GM21423 (cell line): ENCODE data around the gene SIPA1L2.

Experiments
- ATAC-seq: cut with Tn5 transposase; IDR thresholded peaks from one replicate; pipeline ENCODE4 v1.9.1; 2021; ENCODE audit warnings: mild to moderate bottlenecking, moderate library complexity; ENCODE audit not compliant: unreplicated experiment

The SIPA1L2 gene

DNA sequence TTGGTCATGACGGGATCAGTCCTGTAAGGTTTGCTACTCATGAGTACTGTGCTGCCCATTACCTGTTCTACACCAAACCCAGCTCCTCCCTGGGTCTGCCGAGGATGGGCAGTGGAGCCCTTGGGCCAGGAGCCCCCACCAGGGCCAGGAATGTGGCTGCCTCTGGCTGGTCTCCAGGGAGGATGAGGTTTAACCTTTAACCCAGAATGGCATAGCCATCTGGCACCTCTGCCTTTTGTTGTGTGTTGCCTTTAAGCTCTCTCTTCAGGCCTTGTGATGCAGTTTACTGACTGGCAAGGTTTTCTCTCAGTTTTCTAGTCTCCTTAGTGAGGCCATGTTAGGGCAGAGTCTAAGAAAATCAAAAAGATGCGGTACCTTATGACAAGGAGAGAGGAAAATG is 38.6 kb downstream of the SIPA1L2 start:
- ATAC-seq, result no peak

- peak; percentile 76 for ATAC-seq
Measured at GRCh38 chr1:232590744-232591082, 39.2 kb downstream of the SIPA1L2 start.

DNA sequence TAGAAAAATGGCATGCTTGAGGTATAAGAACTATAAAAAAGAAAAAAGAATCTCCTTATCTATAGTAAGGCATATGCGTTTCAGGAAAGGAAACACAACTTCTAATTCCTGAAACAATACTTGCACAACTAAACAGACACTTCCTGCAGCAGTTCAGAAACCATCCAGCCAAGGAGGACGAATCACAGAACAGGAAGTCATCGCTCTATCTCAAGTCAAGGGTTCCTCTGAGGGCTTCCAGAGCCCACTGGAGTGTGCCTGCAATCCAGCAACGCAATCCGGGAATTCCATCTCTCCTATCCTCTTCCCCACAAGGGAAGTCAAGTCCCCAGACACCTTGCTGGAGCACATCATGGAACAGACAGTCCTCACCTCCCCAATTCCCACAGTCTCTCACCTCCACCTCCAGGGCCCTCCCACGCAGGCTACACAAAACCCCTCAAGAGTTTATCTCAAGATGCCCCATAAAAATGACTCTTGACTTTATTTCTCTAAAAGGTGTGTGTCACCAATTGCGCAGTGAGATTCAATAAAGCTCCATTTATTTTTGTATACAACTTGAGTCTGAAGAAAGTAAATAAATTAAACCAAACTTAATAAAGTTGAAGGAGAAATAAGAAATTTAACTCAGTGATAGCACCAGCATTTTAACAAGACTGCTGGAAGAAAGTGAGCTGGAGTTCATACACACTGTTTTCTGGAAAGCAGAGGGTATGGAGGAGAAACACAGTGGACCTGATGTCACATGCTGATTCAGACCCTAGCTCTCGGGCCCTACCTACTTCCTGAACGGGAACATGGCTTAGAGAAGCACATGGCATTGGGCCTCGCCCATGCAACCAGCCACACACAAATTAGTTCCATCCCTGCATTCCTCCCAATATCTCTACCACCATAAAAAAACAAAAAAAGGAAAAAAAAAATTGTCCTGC is 39.9 kb downstream of the SIPA1L2 start:
- ATAC-seq, result peak; percentile 30

DNA sequence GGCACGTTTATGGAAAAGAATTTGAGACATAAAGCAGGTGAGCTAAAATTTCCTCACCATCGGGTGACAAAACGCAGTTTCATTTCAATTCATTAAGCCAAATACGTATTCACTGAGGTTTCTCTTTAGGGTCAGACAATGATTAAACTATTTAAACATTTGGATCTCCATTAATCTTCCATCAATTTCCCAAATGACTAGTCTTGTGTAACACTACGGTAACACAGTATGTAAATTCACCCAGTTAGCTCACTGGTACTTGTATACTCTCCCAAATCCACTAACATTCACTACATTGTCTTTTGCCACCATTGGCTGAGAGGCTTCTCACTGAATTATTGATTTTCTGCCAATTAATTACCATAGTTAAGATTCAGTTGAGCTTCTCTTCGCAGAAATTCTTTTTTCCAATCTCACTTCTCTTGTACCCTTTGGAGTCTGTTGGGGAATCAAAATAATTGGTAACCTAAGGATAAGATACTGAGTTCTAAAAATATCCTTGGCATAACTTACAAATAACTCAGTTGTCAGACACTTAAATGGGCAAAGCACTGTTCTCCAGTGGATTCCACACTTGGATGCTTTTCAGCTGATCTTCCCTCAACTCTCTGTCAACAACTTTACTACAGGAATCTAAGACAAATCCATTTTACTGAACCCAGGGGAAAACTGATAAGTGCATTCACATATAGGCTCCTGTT is 40.7 kb downstream of the SIPA1L2 start:
- no peak for ATAC-seq

DNA sequence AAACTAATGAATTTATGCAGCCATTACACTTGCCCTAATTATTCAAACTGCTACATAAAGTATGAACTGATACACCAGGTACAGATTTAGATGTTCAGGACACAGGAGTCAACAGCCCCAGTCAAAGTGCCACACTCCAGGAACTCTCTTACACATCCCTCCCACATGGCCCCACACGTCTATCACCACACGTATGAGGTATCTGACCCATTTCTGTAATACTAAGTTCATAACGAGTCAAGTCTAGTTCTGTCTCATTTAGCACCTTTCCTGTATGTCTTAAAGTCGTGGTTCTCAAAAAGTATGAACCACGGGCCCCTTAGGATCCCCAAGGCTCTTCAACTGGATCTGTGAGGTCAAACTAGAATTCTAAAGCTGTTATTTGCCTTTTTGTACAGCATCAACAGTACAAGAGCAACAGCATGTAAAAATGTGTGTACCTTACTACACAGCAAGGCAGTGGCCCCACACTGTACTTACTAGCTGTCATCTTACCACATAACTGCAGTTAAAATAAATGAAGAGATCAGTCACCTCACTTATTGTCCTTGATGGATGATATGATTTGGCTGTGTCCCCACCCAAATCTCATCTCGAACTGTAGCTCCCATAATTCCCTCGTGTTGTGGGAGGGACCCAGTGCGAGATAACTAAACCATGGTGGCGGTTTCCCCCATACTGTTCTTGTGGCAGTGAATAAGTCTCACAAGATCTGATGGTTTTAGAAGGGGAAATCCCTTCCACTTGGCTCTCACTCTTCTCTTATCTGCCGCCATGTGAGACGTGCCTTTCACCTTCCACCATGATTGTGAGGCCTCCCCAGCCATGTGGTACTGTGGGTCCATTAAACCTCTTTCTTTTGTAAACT is 42.6 kb downstream of the SIPA1L2 start:
- ATAC-seq, result no peak

- no peak for ATAC-seq
Measured at GRCh38 chr1:232586679-232587078, 43.3 kb downstream of the SIPA1L2 start.

- ATAC-seq, result no peak
Measured at GRCh38 chr1:232585486-232585885, 44.4 kb downstream of the SIPA1L2 start.

DNA sequence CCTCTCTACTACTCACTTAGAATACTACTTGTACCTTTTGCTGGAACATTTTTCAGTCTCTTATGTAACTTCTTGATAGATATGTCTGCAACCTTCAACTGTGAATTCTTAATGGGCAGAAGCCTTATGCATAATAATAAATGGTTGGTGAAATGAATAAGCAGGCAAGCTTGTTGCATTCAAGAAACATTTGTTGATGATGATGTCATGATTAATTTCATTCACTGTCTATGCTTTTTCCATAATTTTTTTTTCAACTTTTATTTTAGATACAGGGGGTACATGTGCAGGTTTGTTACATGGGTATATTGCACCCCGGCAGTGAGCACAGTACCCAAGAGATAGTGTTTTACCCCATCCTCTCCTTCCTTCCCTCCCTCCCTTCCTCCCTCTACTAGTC is 48.0 kb downstream of the SIPA1L2 start:
- ATAC-seq, result no peak
